H54 (cell line): ENCODE measurements around the gene CCDC160.
"Not testable (repeated sequence)": the region's sequence is repeated elsewhere in the genome, so short reads cannot be mapped to it uniquely, and the experiment has no call there.

Experiments used
- DNase-seq: peaks from one replicate; pipeline ENCODE4 v3.0.0; 2011; ENCODE audit warnings: low spot score, mixed read lengths; ENCODE audit not compliant: insufficient read length
- FAIRE-seq: peaks from 3 replicates; lab custom pipeline; 2011; peaks lifted over from hg19 to GRCh38; lab: Jason Lieb, UNC
- POLR2A ChIP-seq: IDR thresholded peaks from 2 replicates; pipeline ENCODE4 v1.6.1; 2011; ENCODE audit warnings: low read depth, mild to moderate bottlenecking, low read length

Gene CCDC160

GRCh38 chrX:134236626-134237614 lies at the start of gene CCDC160:
CCDC160 (plus strand) TSS chrX:134237182; CDS start chrX:134244801, 7,619 bp downstream.
- DNase-seq (no peak), FAIRE-seq (no peak)
- no peak for TF ChIP-seq POLR2A

GRCh38 chrX:134191281-134191680 lies 45.7 kb upstream of the CCDC160 start:
- DNase-seq (no peak), FAIRE-seq (no peak)
- no peak for TF ChIP-seq POLR2A

DNA sequence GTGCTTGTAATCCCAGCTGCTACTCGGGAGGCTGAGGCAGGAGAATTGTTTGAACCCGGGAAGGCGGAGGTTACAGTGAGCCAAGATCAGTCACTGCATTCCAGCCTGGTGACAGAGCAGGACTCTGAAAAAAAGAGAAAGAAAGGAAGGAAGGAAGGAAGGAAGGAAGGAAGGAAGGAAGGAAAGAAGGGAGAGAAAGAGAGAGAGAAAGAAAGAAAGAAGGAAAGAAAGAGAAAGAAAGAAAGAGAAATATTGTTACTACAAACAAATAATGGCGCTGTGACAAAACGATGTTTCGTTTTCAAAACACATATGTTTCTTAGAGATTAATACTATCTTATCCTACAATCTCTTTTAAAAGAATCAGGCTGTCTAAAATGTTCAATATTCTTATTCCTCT lies 42.1 kb upstream of the CCDC160 start:
- FAIRE-seq, result no peak
- TF ChIP-seq POLR2A, result no peak

GRCh38 chrX:134202561-134202960 lies 34.4 kb upstream of the CCDC160 start:
- no peak for TF ChIP-seq POLR2A
- FAIRE-seq (no peak), DNase-seq (no peak)

More for the DNA sequence above, 42.1 kb upstream of the CCDC160 start:
- no peak for DNase-seq

- TF ChIP-seq POLR2A, result no peak
- DNase-seq (no peak), FAIRE-seq (no peak)
Observed at GRCh38 chrX:134206221-134206620, 30.8 kb upstream of the CCDC160 start.

DNA sequence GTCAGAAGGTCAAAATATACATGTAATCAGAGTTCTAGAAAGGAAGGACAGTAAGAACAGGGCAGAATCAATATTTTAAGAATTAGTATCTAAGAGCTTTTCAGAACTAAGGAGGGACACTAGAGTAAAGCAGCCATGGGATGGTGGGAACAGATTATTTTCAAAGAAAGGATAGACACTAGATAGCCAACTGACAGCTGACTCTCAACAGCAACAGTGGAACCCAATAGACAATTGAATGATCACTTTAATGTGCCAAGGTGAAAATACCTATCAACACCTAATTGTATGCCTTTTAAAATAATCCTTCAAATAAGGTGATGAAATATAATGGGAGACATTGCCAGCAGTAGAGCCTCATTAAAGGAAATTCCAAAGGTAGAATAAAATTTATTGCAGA lies 26.5 kb upstream of the CCDC160 start:
- DNase-seq, result no peak
- TF ChIP-seq POLR2A, result no peak
- no peak for FAIRE-seq

GRCh38 chrX:134235236-134235635 lies 1.7 kb upstream of the CCDC160 start:
- FAIRE-seq (no peak), DNase-seq (no peak)
- TF ChIP-seq POLR2A, result no peak

- FAIRE-seq, result not testable (repeated sequence)
Observed at GRCh38 chrX:134238144-134238543, 1.2 kb downstream of the CCDC160 start.

GRCh38 chrX:134239016-134239415 lies 2.0 kb downstream of the CCDC160 start:
- FAIRE-seq (no peak), DNase-seq (no peak)
- TF ChIP-seq POLR2A, result no peak

More at GRCh38 chrX:134238144-134238543, 1.2 kb downstream of the CCDC160 start:
- not testable (repeated sequence) for DNase-seq

DNA sequence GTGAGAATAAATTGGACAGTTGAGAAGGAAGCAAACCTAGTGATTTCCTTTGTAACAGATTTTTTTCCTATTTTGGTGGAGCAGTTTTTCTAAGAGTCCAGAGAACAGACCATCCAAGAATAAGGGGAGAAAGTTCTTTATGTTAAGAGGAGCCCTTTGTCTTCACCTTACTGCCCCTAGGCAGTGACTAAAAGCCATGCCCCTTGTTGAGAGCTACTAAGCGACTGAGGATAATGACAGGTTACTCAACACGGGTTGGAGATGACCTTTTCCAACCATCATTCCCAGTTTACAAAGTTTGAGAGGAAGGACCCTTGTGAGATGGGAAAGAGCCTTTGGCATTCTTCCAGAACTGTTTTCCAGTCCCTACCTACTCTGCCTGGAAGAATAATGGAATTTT lies 3.2 kb downstream of the CCDC160 start:
- no peak for TF ChIP-seq POLR2A
- DNase-seq (no peak), FAIRE-seq (no peak)

- FAIRE-seq (no peak), DNase-seq (no peak)
- no peak for TF ChIP-seq POLR2A
Observed at GRCh38 chrX:134241960-134242619, 5.1 kb downstream of the CCDC160 start.

DNA sequence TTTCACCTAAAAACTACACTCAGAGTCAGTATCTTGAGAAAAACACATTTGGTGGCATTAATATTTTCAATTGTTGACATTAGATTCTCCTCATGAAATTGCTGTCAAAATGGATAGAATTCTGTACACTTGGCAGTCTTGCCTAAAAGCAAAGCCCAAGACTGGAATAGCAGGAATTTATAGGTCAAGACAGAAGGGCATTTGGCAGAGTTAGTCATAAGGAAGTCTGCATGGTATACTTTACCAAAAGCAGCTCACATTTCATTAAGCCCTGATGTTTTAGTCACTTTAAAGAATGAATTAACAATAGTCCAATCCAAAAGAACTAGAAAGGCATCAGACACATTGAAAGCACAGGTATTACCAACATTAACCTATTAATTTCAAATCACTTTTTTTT lies 7.1 kb downstream of the CCDC160 start:
- FAIRE-seq, result no peak
- DNase-seq, result no peak
- no peak for TF ChIP-seq POLR2A

GRCh38 chrX:134246282-134246681 lies 9.3 kb downstream of the CCDC160 start:
- DNase-seq, result no peak
- TF ChIP-seq POLR2A, result no peak
- no peak for FAIRE-seq

GRCh38 chrX:134247492-134247891 lies 10.5 kb downstream of the CCDC160 start:
- no peak for FAIRE-seq
- DNase-seq, result no peak
- no peak for TF ChIP-seq POLR2A
